Upper lobe of left lung (tissue), 6 donors: Measurements from ENCODE around the gene TUSC2. TPM values are rescaled to one million over a fixed set of nuclear protein-coding genes. Genes with fewer than 3 reads are reported as not detected.
A peak's percentile ranks its signal among the peaks of the same experiment; 100 is the strongest.

Source experiments
- ATAC-seq, 2 donors: fragments of 200-7000 bp; cut with Tn5 transposase; one replicate each; pipeline ENCODE4 v1.9.1; 2022; ENCODE audit warnings: mild to moderate bottlenecking in 2 of 2, moderate library complexity in 2 of 2; ENCODE audit not compliant: low FRiP score in 2 of 2
- DNase-seq, 2 donors: peaks; one replicate each; pipeline ENCODE4 v3.0.0-alpha.2; 2019 to 2020
- H3K27ac ChIP-seq, 4 donors: fragments of 200-600 bp; sonication (generic); one replicate each; pipeline ENCODE4 v1.5.1; 2016 to 2019
- H3K27me3 ChIP-seq, 4 donors: fragments of 200-600 bp; sonication (generic); one replicate each; pipeline ENCODE4 v1.5.1; 2017 to 2019
- H3K36me3 ChIP-seq, 4 donors: fragments of 200-600 bp; sonication (generic); one replicate each; pipeline ENCODE4 v1.5.1; 2016 to 2019
- H3K4me1 ChIP-seq, 4 donors: fragments of 200-600 bp; sonication (generic); one replicate each; pipeline ENCODE4 v1.5.1; 2018 to 2019
- H3K4me3 ChIP-seq, 4 donors: fragments of 200-600 bp; sonication (generic); one replicate each; pipeline ENCODE4 v1.5.1; 2017 to 2019; ENCODE audit warnings: mild to moderate bottlenecking in 2 of 4, moderate library complexity in 1 of 4
- H3K9me3 ChIP-seq, 4 donors: fragments of 200-600 bp; sonication (generic); one replicate each; pipeline ENCODE4 v1.5.1; 2018 to 2019
- CTCF ChIP-seq, 6 experiments: fragments of 450-650 bp in 4 of 6; fragments of 200-600 bp in 2 of 6; sonication (generic) in 2 of 6; IDR thresholded peaks; one replicate each; pipeline ENCODE4 v1.5.1; 2016 to 2019; ENCODE audit warnings: antibody characterized with exemption in 6 of 6
- EP300 ChIP-seq, 4 donors: sonication (generic); formaldehyde crosslinking; IDR thresholded peaks; one replicate each; pipeline ENCODE4 v1.5.1; 2017; ENCODE audit warnings: antibody characterized with exemption in 4 of 4, control low read depth in 2 of 4
- POLR2A ChIP-seq, 4 donors: fragments of 450-650 bp; IDR thresholded peaks; one replicate each; pipeline ENCODE4 v1.5.1; 2016 to 2017; ENCODE audit warnings: antibody characterized with exemption in 4 of 4, mild to moderate bottlenecking in 2 of 4
- POLR2AphosphoS5 ChIP-seq, 2 donors: sonication (generic); formaldehyde crosslinking; IDR thresholded peaks; one replicate each; pipeline ENCODE4 v1.5.1; 2017; ENCODE audit warnings: antibody characterized with exemption in 2 of 2
- WGBS, 2 donors: methylation state at CpG; one replicate each; pipeline ENCODE4 v1.1.5; 2017 to 2018; 5-methylcytosine and 5-hydroxymethylcytosine counted together
- total RNA-seq, 6 donors: library from RNA; depleted of rRNA in 4 of 6; stranded (reverse); fragments of >200 nt in 4 of 6; gene quantifications; one replicate each; pipeline versions ENCODE4 v1.1.0 to v1.2.1, GENCODE V29; 2016 to 2021
- donor health status: DM: no; HTN: no; CAD: no; lungs with moderate emphysema.
- donor health status: DM: no; HTN: yes; CAD: no; lungs with severe emphysema.

TUSC2 gene
- total RNA-seq, 6 donors from 2014 or later, result 16.8 to 36.1 (median 25.0) TPM

- Histone ChIP-seq H3K36me3 (no peaks in the 10 kb centered on the region), H3K27me3 (no peaks in the 10 kb centered on the region), H3K4me3 (peak within 1 kb of the TSS; percentile 36 to 75 (median 64)), H3K27ac (peak within 1 kb of the TSS; percentile 92 to 99 (median 96)), H3K9me3 (no peaks in the 10 kb centered on the region), H3K4me1 (peaks cover 39 to 63% (median 59%) of the 10 kb centered on the region in 4 donors)
- WGBS, 2 donors, result 4% methylated on average over 27 to 73 of the region's 85 CpGs
- ATAC-seq (peak; percentile 70 to 74), DNase-seq (peak; percentile 80 to 95)
- TF ChIP-seq POLR2A (IDR thresholded peaks at IDR 0.05), result peak in 2 of 4 donors; percentile 39 to 90
- peak in 2 of 6 experiments; percentile 8 to 19 for TF ChIP-seq CTCF (IDR thresholded peaks at IDR 0.05)
- no peak for TF ChIP-seq EP300 (IDR thresholded peaks at IDR 0.05)
- peak; percentile 49 to 52 for TF ChIP-seq POLR2AphosphoS5 (IDR thresholded peaks at IDR 0.05)
Observed at GRCh38 chr3:50340448-50341329, 12.7 kb upstream of the TUSC2 start, which contains the start of gene RASSF1. Gene RASSF1 (minus strand): TSS chr3:50340836. CDS start chr3:50340805, 31 bp downstream.

GRCh38 chr3:50340147-50340447 is 12.1 kb upstream of the TUSC2 start:
- 29 to 32% methylated on average over 9 of the region's 9 CpGs for WGBS, 2 donors
- Histone ChIP-seq H3K27me3 (no peaks in the 10 kb centered on the region), H3K36me3 (no peaks in the 10 kb centered on the region), H3K4me1 (peaks cover 39 to 63% (median 58%) of the 10 kb centered on the region in 4 donors), H3K4me3 (peak overlapping the region; percentile 36 to 75 (median 64)), H3K9me3 (no peaks in the 10 kb centered on the region), H3K27ac (peak overlapping the region; percentile 92 to 99 (median 96))
- ATAC-seq (no peak), DNase-seq (no peak)
- no peak for TF ChIP-seq CTCF (IDR thresholded peaks at IDR 0.05)
- TF ChIP-seq EP300 (IDR thresholded peaks at IDR 0.05), result no peak
- no peak for TF ChIP-seq POLR2A (IDR thresholded peaks at IDR 0.05)
- no peak for TF ChIP-seq POLR2AphosphoS5 (IDR thresholded peaks at IDR 0.05)

GRCh38 chr3:50339485-50340146 is 11.6 kb upstream of the TUSC2 start:
- DNase-seq (no peak), ATAC-seq (no peak)
- peak overlapping the region; percentile 92 to 99 (median 96) for H3K27ac ChIP-seq
- no peaks in the 10 kb centered on the region for H3K36me3 ChIP-seq
- no peaks in the 10 kb centered on the region for H3K9me3 ChIP-seq
- H3K4me3 ChIP-seq, result peak overlapping the region in 3 of 4 donors; percentile 53 to 75 (median 74)
- 74 to 76% methylated on average over 13 to 14 of the region's 14 CpGs for WGBS, 2 donors
- H3K27me3 ChIP-seq, result no peaks in the 10 kb centered on the region
- TF ChIP-seq POLR2A (IDR thresholded peaks at IDR 0.05), result no peak
- TF ChIP-seq CTCF (IDR thresholded peaks at IDR 0.05), result no peak
- TF ChIP-seq EP300 (IDR thresholded peaks at IDR 0.05), result no peak
- no peak for TF ChIP-seq POLR2AphosphoS5 (IDR thresholded peaks at IDR 0.05)
- H3K4me1 ChIP-seq, result peaks cover 43 to 65% (median 60%) of the 10 kb centered on the region in 4 donors

- DNase-seq, result no peak
- TF ChIP-seq EP300 (IDR thresholded peaks at IDR 0.05) (no peak), CTCF (IDR thresholded peaks at IDR 0.05) (no peak), POLR2A (IDR thresholded peaks at IDR 0.05) (no peak), POLR2AphosphoS5 (IDR thresholded peaks at IDR 0.05) (no peak)
- H3K4me1 ChIP-seq, result peaks cover 49 to 72% (median 67%) of the 10 kb centered on the region in 4 donors
- H3K27ac ChIP-seq, result peak overlapping the region; percentile 92 to 99 (median 96)
- no peak for ATAC-seq
- no peaks in the 10 kb centered on the region for H3K36me3 ChIP-seq
- WGBS, 2 donors, result 54 to 60% methylated on average over 5 of the region's 5 CpGs
- H3K4me3 ChIP-seq, result peak overlapping the region in 3 of 4 donors; percentile 74 to 84 (median 75)
- H3K9me3 ChIP-seq, result no peaks in the 10 kb centered on the region
- no peaks in the 10 kb centered on the region for H3K27me3 ChIP-seq
Observed at GRCh38 chr3:50338965-50339364, 10.9 kb upstream of the TUSC2 start.
